SK-N-SH (cell line): ENCODE data around the gene PHPT1. TPM values are rescaled to one million over a fixed set of nuclear protein-coding genes. Genes with fewer than 3 reads are reported as not detected.

Experiments
- CTCF ChIA-PET: fragments of 300-600, 350-600 bp; formaldehyde crosslinking; extraction: SDS; loops from one replicate; lab custom pipeline; 2021; lab: Yijun Ruan, JAX
- POLR2A ChIA-PET: fragments of 350-600 bp; sonication (Branson Sonifier 250); formaldehyde crosslinking; extraction: SDS; loops from one replicate; lab custom pipeline; 2020; ENCODE audit warnings: antibody characterized with exemption, inconsistent platforms; lab: Yijun Ruan, JAX
- DNase-seq: peaks from one replicate; pipeline ENCODE4 v3.0.0; 2012
- H2AFZ ChIP-seq: fragments of 200-600 bp; sonication (generic); 2 replicates; pipeline ENCODE4 v1.8.1; 2016; ENCODE audit warnings: antibody characterized with exemption, mild to moderate bottlenecking, low read depth
- H3F3A ChIP-seq: fragments of 200-600 bp; sonication (generic); replicated peaks from 2 replicates; pipeline ENCODE3; 2016; ENCODE audit warnings: antibody characterized with exemption, mild to moderate bottlenecking; ENCODE audit not compliant: insufficient read depth
- H3K27ac ChIP-seq, 2 experiments: fragments of 200-500 bp in 1 of 2; fragments of 200-600 bp in 1 of 2; sonication (Bioruptor generic) in 1 of 2; sonication (generic), shearing (Covaris generic) in 1 of 2; 2 replicates each; pipeline versions ENCODE4 v1.5.1 to v1.6.1; 2014 to 2016; ENCODE audit warnings: low read depth in 2 of 2, inconsistent platforms in 1 of 2, low read length in 1 of 2, mild to moderate bottlenecking in 1 of 2, mixed read lengths in 1 of 2
- H3K27me3 ChIP-seq: fragments of 200-600 bp; sonication (generic), shearing (Covaris generic); 2 replicates; pipeline ENCODE4 v1.6.1; 2016; ENCODE audit warnings: mixed run types; ENCODE audit not compliant: insufficient read depth
- H3K36me3 ChIP-seq, 2 experiments: fragments of 200-500 bp in 1 of 2; fragments of 200-600 bp in 1 of 2; sonication (Bioruptor generic) in 1 of 2; sonication (generic) in 1 of 2; replicated peaks in 1 of 2; 2 replicates each; pipeline versions ENCODE3 to v1.5.1; 2014 to 2016; ENCODE audit warnings: low read length in 1 of 2, mild to moderate bottlenecking in 1 of 2; ENCODE audit not compliant: insufficient read depth in 2 of 2, control insufficient read depth in 1 of 2
- H3K4me1 ChIP-seq, 2 experiments: fragments of 200-500 bp in 1 of 2; fragments of 200-600 bp in 1 of 2; sonication (Bioruptor generic) in 1 of 2; sonication (generic), shearing (Covaris generic) in 1 of 2; 2 replicates each; pipeline versions ENCODE4 v1.5.1 to v1.6.1; 2014 to 2016; ENCODE audit warnings: low read depth in 1 of 2, low read length in 1 of 2, mixed run types in 1 of 2; ENCODE audit not compliant: insufficient read depth in 2 of 2, control insufficient read depth in 1 of 2
- H3K4me2 ChIP-seq: fragments of 200-600 bp; sonication (generic), shearing (Covaris generic); 2 replicates; pipeline ENCODE4 v1.6.1; 2017; ENCODE audit warnings: mixed run types
- H3K4me3 ChIP-seq, 2 experiments: fragments of 200-500 bp in 1 of 2; fragments of 200-600 bp in 1 of 2; sonication (Bioruptor generic) in 1 of 2; sonication (generic), shearing (Covaris generic) in 1 of 2; 2 replicates each; pipeline versions ENCODE4 v1.5.1 to v1.8.1; 2014 to 2016; ENCODE audit warnings: low read depth in 2 of 2, inconsistent platforms in 1 of 2, low read length in 1 of 2, mild to moderate bottlenecking in 1 of 2, mixed read lengths in 1 of 2, moderate library complexity in 1 of 2
- H3K79me2 ChIP-seq: fragments of 200-600 bp; sonication (generic); 2 replicates; pipeline ENCODE4 v1.8.1; 2017; ENCODE audit warnings: mild to moderate bottlenecking; ENCODE audit not compliant: insufficient read depth
- H3K9ac ChIP-seq: fragments of 200-600 bp; sonication (generic); 2 replicates; pipeline ENCODE4 v1.6.1; 2017; ENCODE audit warnings: mixed run types
- H3K9me2 ChIP-seq: fragments of 200-600 bp; sonication (generic); 2 replicates; pipeline ENCODE4 v1.6.1; 2017; ENCODE audit warnings: mixed run types
- H3K9me3 ChIP-seq: fragments of 200-600 bp; sonication (generic); 2 replicates; pipeline ENCODE4 v1.6.1; 2017; ENCODE audit warnings: mixed run types, mild to moderate bottlenecking, moderate library complexity
- H4K20me1 ChIP-seq: fragments of 200-600 bp; sonication (generic); 2 replicates; pipeline ENCODE4 v1.6.1; 2017; ENCODE audit warnings: mild to moderate bottlenecking, mixed run types; ENCODE audit not compliant: insufficient read depth
- CHD2 ChIP-seq: fragments of 150-350 bp; IDR thresholded peaks from 2 replicates; pipeline ENCODE4 v1.6.1; 2018; ENCODE audit warnings: low read length; ENCODE audit not compliant: partially characterized antibody
- CTCF ChIP-seq: fragments of 200-600 bp; sonication (generic); IDR thresholded peaks from 2 replicates; pipeline ENCODE4 v1.6.1; 2017; ENCODE audit warnings: antibody characterized with exemption, mild to moderate bottlenecking, moderate library complexity
- EP300 ChIP-seq, 2 experiments: IDR thresholded peaks; 2 replicates each; pipeline versions ENCODE4 v1.4.0 to v1.6.1; 2012; ENCODE audit warnings: borderline replicate concordance in 1 of 2, low read depth in 1 of 2, low read length in 1 of 2
- FOXJ3 ChIP-seq: sonication (generic); formaldehyde crosslinking; IDR thresholded peaks from 2 replicates; pipeline ENCODE4 v1.5.1; 2020; ENCODE audit warnings: mild to moderate bottlenecking, missing genetic modification reagents
- FOXM1 ChIP-seq: IDR thresholded peaks from 2 replicates; pipeline ENCODE4 v1.4.0; 2012; ENCODE audit warnings: low read depth, mild to moderate bottlenecking
- GABPA ChIP-seq: IDR thresholded peaks from 2 replicates; pipeline ENCODE4 v1.4.0; 2012; ENCODE audit warnings: low read depth, mild to moderate bottlenecking
- JUND ChIP-seq: IDR thresholded peaks from 2 replicates; pipeline ENCODE4 v1.4.0; 2012
- NRF1 ChIP-seq: IDR thresholded peaks from 2 replicates; pipeline ENCODE4 v1.6.1; 2012; ENCODE audit warnings: low read depth, mild to moderate bottlenecking, low read length
- POLR2AphosphoS5 ChIP-seq: IDR thresholded peaks from 2 replicates; pipeline ENCODE4 v1.6.1; 2012; ENCODE audit warnings: low read depth, low read length
- RAD21 ChIP-seq: IDR thresholded peaks from 2 replicates; pipeline ENCODE4 v1.6.1; 2012; ENCODE audit warnings: mild to moderate bottlenecking, low read length
- RCOR1 ChIP-seq: fragments of 150-350 bp; IDR thresholded peaks from 2 replicates; pipeline ENCODE4 v1.6.1; 2017; ENCODE audit warnings: antibody characterized with exemption, low read length
- RFX5 ChIP-seq: IDR thresholded peaks from 2 replicates; pipeline ENCODE4 v1.6.1; 2012; ENCODE audit warnings: mild to moderate bottlenecking, improper control_type of control experiment, low read length
- RXRA ChIP-seq: IDR thresholded peaks from 2 replicates; pipeline ENCODE4 v1.4.0; 2012; ENCODE audit warnings: low read depth, mild to moderate bottlenecking, borderline replicate concordance
- TAF1 ChIP-seq: IDR thresholded peaks from 2 replicates; pipeline ENCODE4 v1.6.1; 2012; ENCODE audit warnings: low read depth, mild to moderate bottlenecking, low read length, moderate library complexity, borderline replicate concordance
- TCF12 ChIP-seq: IDR thresholded peaks from 2 replicates; pipeline ENCODE4 v1.4.0; 2012
- USF2 ChIP-seq: fragments of 150-350 bp; IDR thresholded peaks from 2 replicates; pipeline ENCODE4 v1.6.1; 2017; ENCODE audit warnings: antibody characterized with exemption, low read length, low read depth, borderline replicate concordance
- WGBS: methylation state at CpG from one replicate; pipeline ENCODE4 v1.1.6; 2017; ENCODE audit warnings: low lambda C conversion rate; 5-methylcytosine and 5-hydroxymethylcytosine counted together
- polyA plus RNA-seq, 3 experiments: library from polyadenylated mRNA; depleted of rRNA; stranded (reverse); fragments of >200 nt; gene quantifications; 2 replicates each; pipeline ENCODE4 v1.2.3, GENCODE V29; 2012
- TF ChIP-seq, protein P1 (sequence below): fragments of 150-350 bp; IDR thresholded peaks from 2 replicates; pipeline ENCODE4 v1.6.1; 2016; ENCODE audit warnings: mild to moderate bottlenecking, low read depth, low read length

Gene PHPT1
- polyA plus RNA-seq, 1 of the 3 experiments (the other 2 are of a cell fraction): 517 TPM

GRCh38 chr9:136888454-136888853 is 39.2 kb downstream of the PHPT1 start:
- no peaks in the 10 kb centered on the region for H3K9me3 ChIP-seq
- CTCF ChIA-PET: interaction anchor here (1.4 kb wide), 1 partner anchor 138 kb away, joined by 4 read pairs; no protein-coding TSS in a partner anchor
- H3K4me2 ChIP-seq: no peak overlapping the region
- WGBS: 85% methylated on average over 8 of the region's 8 CpGs
- H3F3A ChIP-seq: no peaks in the 10 kb centered on the region
- no peak overlapping the region for H3K27ac ChIP-seq
- no peaks in the 10 kb centered on the region for H3K27me3 ChIP-seq
- H3K4me3 ChIP-seq: no peak overlapping the region
- H3K4me1 ChIP-seq: peaks cover 0 to 10% of the 10 kb centered on the region in 2 experiments; a peak in 2 of 4 replicates
- peaks cover 66% of the 10 kb centered on the region for H3K79me2 ChIP-seq
- no peak overlapping the region for H2AFZ ChIP-seq
- H3K9me2 ChIP-seq: no peaks in the 10 kb centered on the region
- H4K20me1 ChIP-seq: peaks cover 13% of the 10 kb centered on the region; the same call in 1 of the 2 replicates
- POLR2A ChIA-PET: no interaction called here
- DNase-seq: no peak
- no peak overlapping the region for H3K9ac ChIP-seq
- TF ChIP-seq NRF1: no peak
- no peak for TF ChIP-seq FOXJ3 (CRISPR knock-in tag)
- no peak for TF ChIP-seq RXRA
- TF ChIP-seq TAF1: no peak
- TF ChIP-seq GABPA: no peak
- no peak for TF ChIP-seq RCOR1
- TF ChIP-seq CTCF: no peak
- no peak for TF ChIP-seq POLR2AphosphoS5
- TF ChIP-seq FOXM1: no peak
- TF ChIP-seq, protein P1, sequence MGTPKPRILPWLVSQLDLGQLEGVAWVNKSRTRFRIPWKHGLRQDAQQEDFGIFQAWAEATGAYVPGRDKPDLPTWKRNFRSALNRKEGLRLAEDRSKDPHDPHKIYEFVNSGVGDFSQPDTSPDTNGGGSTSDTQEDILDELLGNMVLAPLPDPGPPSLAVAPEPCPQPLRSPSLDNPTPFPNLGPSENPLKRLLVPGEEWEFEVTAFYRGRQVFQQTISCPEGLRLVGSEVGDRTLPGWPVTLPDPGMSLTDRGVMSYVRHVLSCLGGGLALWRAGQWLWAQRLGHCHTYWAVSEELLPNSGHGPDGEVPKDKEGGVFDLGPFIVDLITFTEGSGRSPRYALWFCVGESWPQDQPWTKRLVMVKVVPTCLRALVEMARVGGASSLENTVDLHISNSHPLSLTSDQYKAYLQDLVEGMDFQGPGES: no peak
- TF ChIP-seq EP300 (IDR thresholded peaks at IDR 0.05; ENCODE audit: borderline replicate concordance in 1 of 2, low read depth in 1 of 2, low read length in 1 of 2): no peak
- no peak for TF ChIP-seq USF2
- TF ChIP-seq RAD21: no peak
- TF ChIP-seq TCF12: no peak
- TF ChIP-seq JUND: no peak
- TF ChIP-seq RFX5: no peak
- no peak for TF ChIP-seq CHD2
- no peaks in the 10 kb centered on the region for H3K36me3 ChIP-seq
